Panc1 (cell line): ENCODE measurements around the gene PRKCB. TPM values are rescaled to one million over a fixed set of nuclear protein-coding genes. Genes with fewer than 3 reads are reported as not detected.

ENCODE experiments used
- ATAC-seq: fragments of 200-7000 bp; cut with Tn5 transposase; 2 replicates; pipeline ENCODE4 v1.9.1; 2020; ENCODE audit warnings: mild to moderate bottlenecking, moderate library complexity
- BruUV-seq: library from RNA; stranded (reverse); fragments of 400-500 nt; replicated peaks from 2 replicates; lab custom pipeline; 2021; lab: Mats Ljungman, UMichigan
- CTCF ChIA-PET: fragments of 300-600 bp; sonication (Branson Sonifier 250); formaldehyde crosslinking; loops from one replicate; lab custom pipeline; 2022; ENCODE audit warnings: antibody characterized with exemption; lab: Charles Lee
- POLR2A ChIA-PET: fragments of 300-600 bp; sonication (Branson Sonifier 250); formaldehyde crosslinking; loops from one replicate; lab custom pipeline; 2022; ENCODE audit warnings: antibody characterized with exemption; lab: Charles Lee
- DNase-seq: peaks from one replicate; pipeline ENCODE4 v3.0.0-alpha.2; 2010; ENCODE audit warnings: low read depth, low spot score
- H3K27ac ChIP-seq: 2 replicates; pipeline ENCODE4 v1.5.1; 2011; ENCODE audit warnings: mild to moderate bottlenecking, low read length, inconsistent platforms
- H3K27me3 ChIP-seq: fragments of 200-500 bp; sonication (Bioruptor generic); 2 replicates; pipeline ENCODE4 v1.6.0; 2014; ENCODE audit warnings: low read length, inconsistent platforms; ENCODE audit not compliant: control insufficient read depth, insufficient read depth
- H3K36me3 ChIP-seq: fragments of 200-500 bp; sonication (Bioruptor generic); 2 replicates; pipeline ENCODE4 v1.5.1; 2014; ENCODE audit warnings: inconsistent platforms, mild to moderate bottlenecking, low read length, moderate library complexity; ENCODE audit not compliant: control insufficient read depth, insufficient read depth
- H3K4me1 ChIP-seq: 2 replicates; pipeline ENCODE4 v1.5.1; 2011; ENCODE audit warnings: inconsistent platforms, mild to moderate bottlenecking, low read length, moderate library complexity; ENCODE audit not compliant: control insufficient read depth, insufficient read depth
- H3K4me3 ChIP-seq, 2 experiments: 2 replicates each; pipeline ENCODE4 v1.5.1; 2011 to 2012; ENCODE audit warnings: low read depth in 2 of 2, low read length in 2 of 2, mild to moderate bottlenecking in 2 of 2, inconsistent platforms in 1 of 2, moderate library complexity in 1 of 2
- H3K9me3 ChIP-seq: fragments of 200-500 bp; sonication (Bioruptor generic); 2 replicates; pipeline ENCODE4 v1.5.1; 2014; ENCODE audit warnings: low read depth, mild to moderate bottlenecking, inconsistent platforms, low read length, moderate library complexity; ENCODE audit not compliant: control insufficient read depth, insufficient read depth
- POLR2AphosphoS5 ChIP-seq: IDR thresholded peaks from 2 replicates; pipeline ENCODE4 v1.6.1; 2012; ENCODE audit warnings: mild to moderate bottlenecking, low read depth, low read length, moderate library complexity
- SIN3A ChIP-seq: IDR thresholded peaks from 2 replicates; pipeline ENCODE4 v1.6.1; 2012; ENCODE audit warnings: low read depth, mild to moderate bottlenecking, low read length, moderate library complexity, borderline replicate concordance; ENCODE audit not compliant: insufficient read depth
- TCF7L2 ChIP-seq: IDR thresholded peaks from 2 replicates; pipeline ENCODE4 v1.6.1; 2011; ENCODE audit warnings: mild to moderate bottlenecking, low read depth, low read length, inconsistent platforms
- in situ Hi-C: cut with HindIII; loops from 2 replicates; pipeline ENCODE4 v1.10.0; 2016; ENCODE audit warnings: low sequenced_read_pairs, low pct_unique_long_range_greater_than_20kb
- intact Hi-C: fragments of 100-400 bp; cut with micrococcal nuclease; formaldehyde crosslinking; loops from one replicate; pipeline ENCODE4 v1.10.0; 2022; ENCODE audit not compliant: unreplicated experiment
- total RNA-seq: library from RNA; stranded (reverse); gene quantifications from one replicate; pipeline ENCODE4 v1.2.1, GENCODE V29; 2021; ENCODE audit not compliant: unreplicated experiment
- TF ChIP-seq, protein P1 (sequence below), 2 experiments: IDR thresholded peaks; 2 replicates each; pipeline ENCODE4 v1.6.1; 2011 to 2012; ENCODE audit warnings: low read depth in 2 of 2, control low read depth in 1 of 2, low read length in 1 of 2, mild to moderate bottlenecking in 1 of 2, moderate library complexity in 1 of 2; ENCODE audit not compliant: insufficient read depth in 1 of 2
- TF ChIP-seq, protein P2 (sequence below): fragments of 450-650 bp; IDR thresholded peaks from 2 replicates; pipeline ENCODE4 v1.5.1; 2017; ENCODE audit warnings: mild to moderate bottlenecking

Gene PRKCB
- total RNA-seq, 1 experiment from 2014 or later, result 0.41 TPM

DNA sequence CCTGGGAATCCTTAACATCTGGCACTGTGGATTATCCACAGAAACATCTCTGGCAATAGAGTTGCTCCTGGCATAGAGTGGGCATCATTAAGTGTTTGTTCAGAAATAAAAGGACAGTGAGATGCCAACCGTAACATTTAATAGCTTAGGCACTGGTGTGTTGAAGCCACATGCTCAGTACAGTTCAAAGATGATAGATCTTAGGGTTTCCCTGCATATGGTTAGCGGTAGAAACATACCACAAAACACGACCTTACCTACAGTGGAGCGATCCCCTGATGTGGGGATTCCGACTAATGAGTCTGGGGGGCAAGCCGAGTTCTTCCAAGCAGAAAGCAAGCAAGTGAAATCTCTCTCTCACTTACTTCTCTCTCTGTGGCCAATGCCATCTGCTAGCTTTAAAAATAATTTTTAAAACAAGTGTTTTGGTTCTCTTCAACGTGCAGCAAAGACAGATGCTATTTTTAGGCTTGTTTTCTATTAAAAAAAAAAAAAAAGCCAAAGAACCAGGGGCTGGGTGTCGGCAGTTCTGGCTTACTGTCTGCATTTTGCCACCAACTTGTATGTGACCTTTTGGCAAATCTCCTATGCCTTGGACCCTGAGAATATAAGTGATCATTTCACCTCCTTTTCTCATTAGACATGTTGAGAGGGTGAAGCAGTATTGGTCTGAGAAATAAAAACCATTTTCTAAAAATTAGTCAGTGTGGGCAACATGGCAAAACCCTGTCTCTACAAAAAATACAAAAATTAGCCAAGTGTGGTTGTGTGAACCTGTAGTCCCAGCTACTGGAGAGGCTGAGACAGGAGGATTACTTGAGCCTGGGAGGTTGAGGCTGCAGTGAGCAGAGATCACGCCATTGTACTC is 331.1 kb downstream of the PRKCB start:
- Histone ChIP-seq H3K9me3 (no peaks in the 10 kb centered on the region), H3K27me3 (peaks cover 19% of the 10 kb centered on the region), H3K27ac (no peak overlapping the region), H3K4me1 (no peaks in the 10 kb centered on the region), H3K36me3 (no peaks in the 10 kb centered on the region), H3K4me3 (no peak overlapping the region)
- TF ChIP-seq, protein P1, sequence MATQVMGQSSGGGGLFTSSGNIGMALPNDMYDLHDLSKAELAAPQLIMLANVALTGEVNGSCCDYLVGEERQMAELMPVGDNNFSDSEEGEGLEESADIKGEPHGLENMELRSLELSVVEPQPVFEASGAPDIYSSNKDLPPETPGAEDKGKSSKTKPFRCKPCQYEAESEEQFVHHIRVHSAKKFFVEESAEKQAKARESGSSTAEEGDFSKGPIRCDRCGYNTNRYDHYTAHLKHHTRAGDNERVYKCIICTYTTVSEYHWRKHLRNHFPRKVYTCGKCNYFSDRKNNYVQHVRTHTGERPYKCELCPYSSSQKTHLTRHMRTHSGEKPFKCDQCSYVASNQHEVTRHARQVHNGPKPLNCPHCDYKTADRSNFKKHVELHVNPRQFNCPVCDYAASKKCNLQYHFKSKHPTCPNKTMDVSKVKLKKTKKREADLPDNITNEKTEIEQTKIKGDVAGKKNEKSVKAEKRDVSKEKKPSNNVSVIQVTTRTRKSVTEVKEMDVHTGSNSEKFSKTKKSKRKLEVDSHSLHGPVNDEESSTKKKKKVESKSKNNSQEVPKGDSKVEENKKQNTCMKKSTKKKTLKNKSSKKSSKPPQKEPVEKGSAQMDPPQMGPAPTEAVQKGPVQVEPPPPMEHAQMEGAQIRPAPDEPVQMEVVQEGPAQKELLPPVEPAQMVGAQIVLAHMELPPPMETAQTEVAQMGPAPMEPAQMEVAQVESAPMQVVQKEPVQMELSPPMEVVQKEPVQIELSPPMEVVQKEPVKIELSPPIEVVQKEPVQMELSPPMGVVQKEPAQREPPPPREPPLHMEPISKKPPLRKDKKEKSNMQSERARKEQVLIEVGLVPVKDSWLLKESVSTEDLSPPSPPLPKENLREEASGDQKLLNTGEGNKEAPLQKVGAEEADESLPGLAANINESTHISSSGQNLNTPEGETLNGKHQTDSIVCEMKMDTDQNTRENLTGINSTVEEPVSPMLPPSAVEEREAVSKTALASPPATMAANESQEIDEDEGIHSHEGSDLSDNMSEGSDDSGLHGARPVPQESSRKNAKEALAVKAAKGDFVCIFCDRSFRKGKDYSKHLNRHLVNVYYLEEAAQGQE (IDR thresholded peaks at IDR 0.05; ENCODE audit: insufficient read depth in 1 of 2, low read depth in 2 of 2, low read length in 1 of 2), result no peak
- no peak for TF ChIP-seq POLR2AphosphoS5
- TF ChIP-seq, protein P2, sequence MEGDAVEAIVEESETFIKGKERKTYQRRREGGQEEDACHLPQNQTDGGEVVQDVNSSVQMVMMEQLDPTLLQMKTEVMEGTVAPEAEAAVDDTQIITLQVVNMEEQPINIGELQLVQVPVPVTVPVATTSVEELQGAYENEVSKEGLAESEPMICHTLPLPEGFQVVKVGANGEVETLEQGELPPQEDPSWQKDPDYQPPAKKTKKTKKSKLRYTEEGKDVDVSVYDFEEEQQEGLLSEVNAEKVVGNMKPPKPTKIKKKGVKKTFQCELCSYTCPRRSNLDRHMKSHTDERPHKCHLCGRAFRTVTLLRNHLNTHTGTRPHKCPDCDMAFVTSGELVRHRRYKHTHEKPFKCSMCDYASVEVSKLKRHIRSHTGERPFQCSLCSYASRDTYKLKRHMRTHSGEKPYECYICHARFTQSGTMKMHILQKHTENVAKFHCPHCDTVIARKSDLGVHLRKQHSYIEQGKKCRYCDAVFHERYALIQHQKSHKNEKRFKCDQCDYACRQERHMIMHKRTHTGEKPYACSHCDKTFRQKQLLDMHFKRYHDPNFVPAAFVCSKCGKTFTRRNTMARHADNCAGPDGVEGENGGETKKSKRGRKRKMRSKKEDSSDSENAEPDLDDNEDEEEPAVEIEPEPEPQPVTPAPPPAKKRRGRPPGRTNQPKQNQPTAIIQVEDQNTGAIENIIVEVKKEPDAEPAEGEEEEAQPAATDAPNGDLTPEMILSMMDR, result no peak
- no peak for TF ChIP-seq TCF7L2
- TF ChIP-seq SIN3A, result no peak
- POLR2A ChIA-PET, result no interaction called here
- BruUV-seq, result no TSS peak
- in situ Hi-C loops, result no loop called here
- CTCF ChIA-PET, result no interaction called here
- intact Hi-C loops, result no loop called here
- ATAC-seq, result no peak
- no peak for DNase-seq

DNA sequence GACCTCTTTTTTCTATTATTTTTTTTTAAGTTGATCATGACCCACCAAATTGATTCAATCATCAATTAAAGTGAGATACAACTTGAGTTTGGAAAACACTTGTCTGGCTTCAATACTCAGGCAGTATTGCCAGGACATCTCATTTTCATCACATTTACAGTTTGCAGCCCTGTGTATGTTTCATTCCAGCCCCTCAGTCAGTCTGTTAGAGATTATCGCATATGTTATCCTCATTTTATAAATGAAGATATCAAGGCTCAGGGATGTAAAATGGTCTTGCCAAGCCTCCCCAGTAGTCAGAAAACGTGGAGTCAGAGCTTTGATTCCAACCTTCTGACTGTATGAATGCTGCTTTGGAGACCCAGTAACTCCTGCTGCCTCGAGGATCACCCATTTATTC is 333.1 kb downstream of the PRKCB start:
- Histone ChIP-seq H3K9me3 (no peaks in the 10 kb centered on the region), H3K27ac (no peak overlapping the region), H3K4me1 (no peaks in the 10 kb centered on the region), H3K4me3 (no peak overlapping the region), H3K36me3 (no peaks in the 10 kb centered on the region), H3K27me3 (peaks cover 22% of the 10 kb centered on the region)
- in situ Hi-C loops, result no loop called here
- ChIA-PET CTCF (no interaction called here), POLR2A (no interaction called here)
- no TSS peak for BruUV-seq
- intact Hi-C loops, result no loop called here
- DNase-seq, result no peak
- ATAC-seq, result no peak
- TF ChIP-seq TCF7L2, result no peak
- TF ChIP-seq, protein P2, result no peak
